ENCODE data around the gene ZNF428. TPM values are rescaled to one million over a fixed set of nuclear protein-coding genes. Genes with fewer than 3 reads are reported as not detected.

The ZNF428 gene
- total RNA-seq, 1 donor from 2014 or later = 87.5 TPM

DNA sequence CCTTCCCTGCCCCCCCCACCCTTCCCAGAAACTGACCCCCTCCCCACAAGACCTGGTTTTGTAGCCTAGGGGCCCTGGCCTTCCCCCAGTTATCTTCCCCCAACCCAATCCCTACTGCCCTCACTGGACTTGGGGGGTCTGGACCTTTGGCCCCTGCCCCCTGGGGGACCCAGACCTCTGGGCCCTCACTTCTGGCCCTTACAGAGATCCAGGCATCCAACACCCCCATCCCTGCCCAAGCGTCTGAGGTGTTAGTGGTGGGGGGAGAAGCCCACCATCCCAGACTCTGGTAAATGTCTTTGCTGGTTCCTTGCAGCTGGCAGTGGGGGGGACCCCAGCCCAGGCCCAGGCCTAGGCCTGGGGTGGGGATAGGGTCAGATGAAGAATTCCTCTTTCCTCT, 3.5 kb upstream of the ZNF428 start:
- H3K27ac Mint-ChIP-seq = no peak overlapping the region
- TF ChIP-seq, protein P1, sequence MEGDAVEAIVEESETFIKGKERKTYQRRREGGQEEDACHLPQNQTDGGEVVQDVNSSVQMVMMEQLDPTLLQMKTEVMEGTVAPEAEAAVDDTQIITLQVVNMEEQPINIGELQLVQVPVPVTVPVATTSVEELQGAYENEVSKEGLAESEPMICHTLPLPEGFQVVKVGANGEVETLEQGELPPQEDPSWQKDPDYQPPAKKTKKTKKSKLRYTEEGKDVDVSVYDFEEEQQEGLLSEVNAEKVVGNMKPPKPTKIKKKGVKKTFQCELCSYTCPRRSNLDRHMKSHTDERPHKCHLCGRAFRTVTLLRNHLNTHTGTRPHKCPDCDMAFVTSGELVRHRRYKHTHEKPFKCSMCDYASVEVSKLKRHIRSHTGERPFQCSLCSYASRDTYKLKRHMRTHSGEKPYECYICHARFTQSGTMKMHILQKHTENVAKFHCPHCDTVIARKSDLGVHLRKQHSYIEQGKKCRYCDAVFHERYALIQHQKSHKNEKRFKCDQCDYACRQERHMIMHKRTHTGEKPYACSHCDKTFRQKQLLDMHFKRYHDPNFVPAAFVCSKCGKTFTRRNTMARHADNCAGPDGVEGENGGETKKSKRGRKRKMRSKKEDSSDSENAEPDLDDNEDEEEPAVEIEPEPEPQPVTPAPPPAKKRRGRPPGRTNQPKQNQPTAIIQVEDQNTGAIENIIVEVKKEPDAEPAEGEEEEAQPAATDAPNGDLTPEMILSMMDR (IDR thresholded peaks at IDR 0.05; ENCODE audit: unreplicated experiment) = no peak
- peaks cover 29% of the 10 kb centered on the region for H3K36me3 Mint-ChIP-seq (ENCODE audit: insufficient read depth)

DNA sequence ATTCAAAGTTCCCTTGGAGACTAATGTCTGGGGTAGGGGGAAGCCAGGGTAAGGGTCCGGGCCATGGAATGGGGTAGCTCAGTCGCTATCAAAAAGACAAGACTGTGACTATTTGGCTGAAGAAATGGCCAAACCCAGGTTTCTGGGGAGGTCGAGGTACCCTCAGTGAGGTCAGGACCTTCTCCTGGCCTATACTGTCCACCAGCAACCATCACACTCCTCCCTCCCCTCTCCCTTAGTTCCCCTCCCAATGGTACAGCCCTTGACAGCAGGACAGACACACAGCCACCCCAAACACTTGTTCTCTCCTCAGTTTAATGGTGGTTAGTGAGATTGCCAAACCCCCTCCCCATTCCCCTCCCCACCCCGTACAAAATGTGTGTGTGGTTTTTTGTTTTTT, 2.6 kb upstream of the ZNF428 start:
- peaks cover 10% of the 10 kb centered on the region for H3K4me1 Mint-ChIP-seq (ENCODE audit: low read depth)
- no peak overlapping the region for H3K27ac Mint-ChIP-seq
- no peaks in the 10 kb centered on the region for H3K9me3 Mint-ChIP-seq (ENCODE audit: low read depth)
- TF ChIP-seq, protein P1 (IDR thresholded peaks at IDR 0.05; ENCODE audit: unreplicated experiment) = no peak
- DNase-seq (ENCODE audit: low spot score, unreplicated experiment) = no peak
- no peak overlapping the region for H3K4me3 Mint-ChIP-seq (ENCODE audit: low read depth)
- no peaks in the 10 kb centered on the region for H3K27me3 Mint-ChIP-seq
- peaks cover 28% of the 10 kb centered on the region for H3K36me3 Mint-ChIP-seq (ENCODE audit: insufficient read depth)

More for the DNA sequence above, 3.5 kb upstream of the ZNF428 start:
- H3K4me1 Mint-ChIP-seq (ENCODE audit: low read depth) = peaks cover 10% of the 10 kb centered on the region
- H3K27me3 Mint-ChIP-seq = no peaks in the 10 kb centered on the region
- H3K4me3 Mint-ChIP-seq (ENCODE audit: low read depth) = no peak overlapping the region
- DNase-seq (ENCODE audit: low spot score, unreplicated experiment) = no peak
- H3K9me3 Mint-ChIP-seq (ENCODE audit: low read depth) = no peaks in the 10 kb centered on the region

GRCh38 chr19:43620061-43621001, 902 bp upstream of the ZNF428 start:
- Mint-ChIP-seq H3K27me3 (no peaks in the 10 kb centered on the region), H3K36me3 (ENCODE audit: insufficient read depth) (peaks cover 19% of the 10 kb centered on the region), H3K4me1 (ENCODE audit: low read depth) (peaks cover 10% of the 10 kb centered on the region), H3K4me3 (ENCODE audit: low read depth) (peak overlapping the region; percentile 92), H3K9me3 (ENCODE audit: low read depth) (no peaks in the 10 kb centered on the region), H3K27ac (peak overlapping the region; percentile 100)
- DNase-seq (ENCODE audit: low spot score, unreplicated experiment) = no peak
- TF ChIP-seq, protein P1 (IDR thresholded peaks at IDR 0.05; ENCODE audit: unreplicated experiment) = no peak

- Mint-ChIP-seq H3K4me1 (ENCODE audit: low read depth) (peaks cover 10% of the 10 kb centered on the region), H3K36me3 (ENCODE audit: insufficient read depth) (peaks cover 9% of the 10 kb centered on the region), H3K27ac (peak overlapping the region; percentile 100), H3K27me3 (no peaks in the 10 kb centered on the region), H3K9me3 (ENCODE audit: low read depth) (no peaks in the 10 kb centered on the region), H3K4me3 (ENCODE audit: low read depth) (peak overlapping the region; percentile 92)
- no peak for DNase-seq (ENCODE audit: low spot score, unreplicated experiment)
- TF ChIP-seq, protein P1 (IDR thresholded peaks at IDR 0.05; ENCODE audit: unreplicated experiment) = no peak
These were observed 538 bp downstream of the ZNF428 start for GRCh38 chr19:43618921-43619261.

GRCh38 chr19:43616954-43617353, 2.5 kb downstream of the ZNF428 start:
- H3K4me3 Mint-ChIP-seq (ENCODE audit: low read depth) = no peak overlapping the region
- no peak for DNase-seq (ENCODE audit: low spot score, unreplicated experiment)
- peaks cover 14% of the 10 kb centered on the region for H3K36me3 Mint-ChIP-seq (ENCODE audit: insufficient read depth)
- TF ChIP-seq, protein P1 (IDR thresholded peaks at IDR 0.05; ENCODE audit: unreplicated experiment) = no peak
- H3K9me3 Mint-ChIP-seq (ENCODE audit: low read depth) = no peaks in the 10 kb centered on the region
- peaks cover 10% of the 10 kb centered on the region for H3K4me1 Mint-ChIP-seq (ENCODE audit: low read depth)
- H3K27me3 Mint-ChIP-seq = no peaks in the 10 kb centered on the region
- no peak overlapping the region for H3K27ac Mint-ChIP-seq
